GM19025 (cell line): ENCODE data around the gene NT5C.
"Not testable (repeated sequence)": the region's sequence is repeated elsewhere in the genome, so short reads cannot be mapped to it uniquely, and the experiment has no call there.

Experiments
- ATAC-seq: cut with Tn5 transposase; IDR thresholded peaks from one replicate; pipeline ENCODE4 v1.9.1; 2021; ENCODE audit warnings: mild to moderate bottlenecking, low read depth, moderate library complexity; ENCODE audit not compliant: unreplicated experiment

NT5C gene

GRCh38 chr17:75131278-75132017 lies at the start of gene NT5C:
Gene NT5C (minus strand): TSS chr17:75131742. CDS start chr17:75131707, 35 bp downstream.
- ATAC-seq, result peak; percentile 88

- no peak for ATAC-seq
Measured at GRCh38 chr17:75181110-75181509, 49.6 kb upstream of the NT5C start.

DNA sequence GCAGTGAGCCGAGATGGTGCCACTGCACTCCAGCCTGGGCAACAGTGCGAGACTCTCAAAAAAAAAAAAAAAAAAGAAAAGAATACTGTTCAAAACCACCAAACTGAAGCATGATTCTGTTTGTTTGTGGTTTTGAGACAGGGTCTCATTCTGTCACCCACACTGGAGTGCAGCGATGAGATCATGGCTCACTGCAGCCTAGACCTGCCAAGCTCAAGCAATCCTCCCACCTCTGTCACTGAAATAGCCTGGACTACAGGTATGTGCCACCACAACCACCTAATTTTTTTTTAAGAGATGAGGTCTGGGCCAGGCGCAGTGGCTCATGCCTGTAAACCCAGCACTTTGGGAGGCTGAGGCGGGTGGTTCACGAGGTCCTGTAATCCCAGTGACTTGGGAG lies 46.9 kb upstream of the NT5C start:
- ATAC-seq, result no peak

- no peak for ATAC-seq
Measured at GRCh38 chr17:75176625-75177024, 45.1 kb upstream of the NT5C start.

- no peak for ATAC-seq
Measured at GRCh38 chr17:75174996-75175395, 43.5 kb upstream of the NT5C start.

DNA sequence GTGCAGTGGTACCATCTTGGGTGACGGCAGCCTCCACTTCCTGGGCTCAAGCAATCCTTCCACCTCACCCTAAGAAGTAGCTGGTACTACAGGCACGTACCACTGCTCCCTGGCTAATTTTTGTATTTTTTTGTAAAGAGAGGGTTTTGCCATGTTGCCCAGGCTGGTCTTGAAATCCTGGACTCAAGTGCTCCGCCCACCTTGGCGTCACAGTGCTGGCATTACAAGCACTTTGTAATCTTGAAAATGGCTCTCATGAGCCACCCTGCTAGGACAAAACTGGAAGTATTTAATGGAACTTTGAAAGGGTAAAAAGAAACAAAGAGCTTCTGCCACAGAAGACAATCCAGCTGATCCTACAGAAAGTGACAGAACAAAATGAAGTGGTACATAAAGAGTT lies 42.0 kb upstream of the NT5C start:
- no peak for ATAC-seq

DNA sequence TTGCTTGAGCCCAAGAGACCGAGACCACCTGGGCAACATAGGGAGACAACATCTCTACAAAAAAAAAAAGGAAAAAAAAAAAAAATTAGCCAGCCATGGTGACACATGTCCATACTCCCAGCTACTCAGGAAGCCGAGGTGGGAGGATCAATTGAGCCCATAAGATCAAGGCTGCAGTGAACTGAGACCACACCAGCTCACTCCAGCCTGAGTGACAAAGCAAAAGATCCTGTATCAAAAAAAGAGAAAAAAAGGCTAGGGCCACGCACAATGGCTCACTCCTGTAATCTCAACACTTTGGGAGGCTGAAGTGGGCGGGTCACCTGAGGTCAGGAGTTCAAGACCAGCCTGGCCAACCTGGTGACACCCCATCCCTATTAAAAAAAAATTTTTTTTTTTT lies 37.5 kb upstream of the NT5C start:
- ATAC-seq, result no peak

- not testable (repeated sequence) for ATAC-seq
Measured at GRCh38 chr17:75164606-75165005, 33.1 kb upstream of the NT5C start.

- no peak for ATAC-seq
Measured at GRCh38 chr17:75163074-75163473, 31.5 kb upstream of the NT5C start.

DNA sequence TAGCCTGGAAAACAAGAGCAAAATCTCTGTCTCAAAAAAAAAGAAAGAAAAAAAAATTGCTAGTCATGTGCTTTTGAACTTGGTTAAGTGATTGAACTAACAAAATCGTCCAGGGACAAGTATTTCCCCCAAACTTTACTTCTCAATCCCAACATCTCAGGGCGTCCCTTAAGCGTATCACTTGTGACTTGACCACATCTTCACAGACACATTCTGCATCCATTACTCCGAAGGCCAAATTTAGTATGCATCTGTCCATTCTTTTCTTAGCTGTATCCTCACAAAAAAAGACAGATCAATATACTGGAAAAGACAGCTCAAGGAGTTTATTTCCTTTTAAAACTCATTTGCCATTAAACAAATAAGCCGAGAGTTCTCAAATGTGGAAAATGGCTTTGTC lies 28.7 kb upstream of the NT5C start:
- no peak for ATAC-seq

DNA sequence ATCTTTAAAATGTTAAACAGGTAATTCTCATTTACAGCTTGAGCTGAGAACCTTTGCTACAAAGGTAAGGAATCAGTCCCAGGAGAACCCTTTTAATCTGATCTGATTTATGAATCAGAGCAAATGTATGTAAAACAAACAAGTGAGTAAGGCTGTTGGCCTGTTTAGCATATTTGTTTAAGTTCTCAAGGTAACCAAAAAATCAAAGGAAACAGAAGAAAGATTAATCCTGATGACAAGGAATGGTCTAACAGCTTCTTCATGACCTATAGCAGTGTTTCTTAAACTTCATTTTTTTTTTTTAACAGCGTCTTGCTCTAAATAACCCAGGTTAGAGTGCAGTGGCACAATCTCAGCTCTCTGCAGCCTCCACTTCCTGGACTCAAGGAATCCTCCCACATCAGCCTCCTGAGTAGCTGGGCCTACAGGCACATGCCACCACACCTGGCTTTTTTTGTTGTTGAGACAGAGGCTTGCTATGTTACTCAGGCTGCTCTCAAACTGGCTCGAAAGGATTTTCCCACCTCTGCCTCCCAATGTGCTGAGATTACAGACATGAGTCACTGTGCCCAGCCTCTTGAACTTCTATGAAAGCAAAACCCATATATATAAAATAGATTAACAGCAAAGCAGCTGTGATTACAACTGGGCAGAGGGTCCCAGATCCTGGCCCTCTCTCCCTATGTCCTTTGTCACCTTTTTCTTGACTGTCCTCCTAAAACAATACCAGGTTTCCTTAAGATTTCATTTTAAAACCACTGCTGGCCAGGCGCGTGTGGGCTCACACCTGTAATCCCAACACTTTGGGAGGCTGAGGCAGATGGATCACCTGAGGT lies 27.9 kb upstream of the NT5C start:
- ATAC-seq, result no peak

- ATAC-seq, result not testable (repeated sequence)
Measured at GRCh38 chr17:75158480-75158879, 26.9 kb upstream of the NT5C start.

DNA sequence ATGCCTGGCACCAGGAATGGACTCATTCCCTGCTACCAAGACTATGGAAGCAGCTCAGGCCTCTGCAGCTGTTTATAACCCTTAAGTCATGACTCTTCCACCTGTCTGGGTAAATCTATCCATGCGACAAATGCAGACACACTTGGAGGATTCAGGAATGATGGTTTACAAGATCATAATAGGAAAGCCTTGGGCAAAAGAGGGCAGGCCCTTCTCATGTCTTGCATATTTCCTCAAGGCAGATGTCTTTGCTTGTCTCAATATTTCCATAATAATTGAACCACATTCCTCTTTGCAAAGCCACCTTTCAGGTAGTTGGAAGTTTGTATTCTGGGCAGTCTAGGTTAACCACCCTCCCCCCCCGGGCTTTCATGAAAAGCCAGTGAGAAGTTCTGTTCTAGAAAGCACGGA lies 23.7 kb upstream of the NT5C start:
- no peak for ATAC-seq

GRCh38 chr17:75154195-75155106 lies 22.9 kb upstream of the NT5C start, which contains the start of gene JPT1:
Gene JPT1 (minus strand): TSS chr17:75154512. CDS start chr17:75154397, 115 bp downstream.
- peak; percentile 97 for ATAC-seq

- no peak for ATAC-seq
Measured at GRCh38 chr17:75153780-75154194, 22.2 kb upstream of the NT5C start.

DNA sequence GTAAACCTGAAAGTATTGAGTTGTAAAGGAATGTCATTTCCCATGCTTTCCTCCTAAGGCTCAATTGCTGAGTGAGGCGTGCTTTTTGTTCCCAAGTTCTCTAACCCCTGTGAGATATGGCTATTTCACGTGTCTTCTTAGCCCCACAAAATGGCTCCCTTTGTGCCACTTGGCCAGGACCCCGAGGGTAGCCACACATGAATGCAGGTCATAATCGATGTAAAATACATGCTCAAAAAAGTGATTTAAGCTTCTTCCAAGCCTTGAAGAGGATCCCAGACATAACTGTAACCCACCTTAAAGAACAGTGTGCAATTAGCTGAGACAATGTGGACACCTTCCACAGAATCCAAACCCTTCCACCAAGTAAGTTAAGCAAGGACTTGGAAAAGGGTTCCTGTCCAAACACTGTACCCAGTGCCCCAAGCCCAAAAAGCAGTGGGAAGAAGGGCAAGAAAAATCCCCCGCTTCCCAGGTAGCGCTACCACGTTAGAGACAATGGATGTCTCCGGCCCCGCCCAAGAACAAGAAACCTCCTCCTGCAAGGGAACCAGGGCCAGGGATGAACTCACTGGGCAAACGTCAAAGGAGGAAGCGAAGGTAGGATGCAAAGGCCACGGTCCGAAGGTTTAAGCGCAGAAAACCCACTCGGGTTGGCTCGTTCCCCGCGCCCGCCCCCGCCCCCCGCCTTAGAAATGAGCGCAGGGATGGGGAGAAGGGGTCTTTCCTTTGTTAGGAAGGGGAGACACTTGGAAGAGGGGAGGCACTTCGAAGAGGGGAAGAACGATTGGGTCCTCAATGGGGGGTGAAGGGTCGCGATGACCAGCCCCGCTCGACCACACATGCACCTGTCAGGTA lies 21.6 kb upstream of the NT5C start:
- no peak for ATAC-seq

DNA sequence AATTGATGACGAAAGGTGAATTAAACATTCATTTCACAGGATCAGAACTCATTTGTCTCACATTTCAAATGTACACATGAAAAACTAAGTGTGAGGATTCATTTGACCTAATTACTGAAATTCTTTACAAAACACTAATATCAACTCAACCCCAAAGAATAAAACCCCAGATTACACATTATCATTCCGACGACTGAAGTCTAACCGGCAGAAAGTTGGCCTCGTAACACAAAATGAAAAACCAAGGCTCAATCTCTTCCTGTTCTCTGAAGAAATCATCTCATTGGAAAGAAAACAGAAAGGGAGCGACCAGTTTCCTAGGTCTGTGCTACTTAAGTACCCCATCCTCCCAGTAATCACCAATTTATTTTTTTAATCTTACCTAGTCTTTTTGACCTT lies 21.0 kb upstream of the NT5C start:
- ATAC-seq, result no peak

- ATAC-seq, result no peak
Measured at GRCh38 chr17:75151930-75152329, 20.4 kb upstream of the NT5C start.

- no peak for ATAC-seq
Measured at GRCh38 chr17:75147878-75148546, 16.5 kb upstream of the NT5C start.
